Upper lobe of left lung (tissue), 6 donors: ENCODE data around the gene AIFM3. TPM values are rescaled to one million over a fixed set of nuclear protein-coding genes. Genes with fewer than 3 reads are reported as not detected.

Source experiments
- ATAC-seq, 2 donors: fragments of 200-7000 bp; cut with Tn5 transposase; one replicate each; pipeline ENCODE4 v1.9.1; 2022; ENCODE audit warnings: mild to moderate bottlenecking in 2 of 2, moderate library complexity in 2 of 2; ENCODE audit not compliant: low FRiP score in 2 of 2
- DNase-seq, 2 donors: peaks; one replicate each; pipeline ENCODE4 v3.0.0-alpha.2; 2019 to 2020
- H3K27ac ChIP-seq, 4 donors: fragments of 200-600 bp; sonication (generic); one replicate each; pipeline ENCODE4 v1.5.1; 2016 to 2019
- H3K27me3 ChIP-seq, 4 donors: fragments of 200-600 bp; sonication (generic); one replicate each; pipeline ENCODE4 v1.5.1; 2017 to 2019
- H3K36me3 ChIP-seq, 4 donors: fragments of 200-600 bp; sonication (generic); one replicate each; pipeline ENCODE4 v1.5.1; 2016 to 2019
- H3K4me1 ChIP-seq, 4 donors: fragments of 200-600 bp; sonication (generic); one replicate each; pipeline ENCODE4 v1.5.1; 2018 to 2019
- H3K4me3 ChIP-seq, 4 donors: fragments of 200-600 bp; sonication (generic); one replicate each; pipeline ENCODE4 v1.5.1; 2017 to 2019; ENCODE audit warnings: mild to moderate bottlenecking in 2 of 4, moderate library complexity in 1 of 4
- H3K9me3 ChIP-seq, 4 donors: fragments of 200-600 bp; sonication (generic); one replicate each; pipeline ENCODE4 v1.5.1; 2018 to 2019
- CTCF ChIP-seq, 6 experiments: fragments of 450-650 bp in 4 of 6; fragments of 200-600 bp in 2 of 6; sonication (generic) in 2 of 6; IDR thresholded peaks; one replicate each; pipeline ENCODE4 v1.5.1; 2016 to 2019; ENCODE audit warnings: antibody characterized with exemption in 6 of 6
- EP300 ChIP-seq, 4 donors: sonication (generic); formaldehyde crosslinking; IDR thresholded peaks; one replicate each; pipeline ENCODE4 v1.5.1; 2017; ENCODE audit warnings: antibody characterized with exemption in 4 of 4, control low read depth in 2 of 4
- POLR2A ChIP-seq, 4 donors: fragments of 450-650 bp; IDR thresholded peaks; one replicate each; pipeline ENCODE4 v1.5.1; 2016 to 2017; ENCODE audit warnings: antibody characterized with exemption in 4 of 4, mild to moderate bottlenecking in 2 of 4
- POLR2AphosphoS5 ChIP-seq, 2 donors: sonication (generic); formaldehyde crosslinking; IDR thresholded peaks; one replicate each; pipeline ENCODE4 v1.5.1; 2017; ENCODE audit warnings: antibody characterized with exemption in 2 of 2
- WGBS, 2 donors: methylation state at CpG; one replicate each; pipeline ENCODE4 v1.1.5; 2017 to 2018; 5-methylcytosine and 5-hydroxymethylcytosine counted together
- total RNA-seq, 6 donors: library from RNA; depleted of rRNA in 4 of 6; stranded (reverse); fragments of >200 nt in 4 of 6; gene quantifications; one replicate each; pipeline versions ENCODE4 v1.1.0 to v1.2.1, GENCODE V29; 2016 to 2021
- donor health status: DM: no; HTN: no; CAD: no; lungs with moderate emphysema.
- donor health status: DM: no; HTN: yes; CAD: no; lungs with severe emphysema.

Gene AIFM3
- total RNA-seq, 6 donors from 2014 or later: 4.7 to 9.4 (median 6.6) TPM

GRCh38 chr22:20978419-20978818 is 11.4 kb downstream of the AIFM3 start:
- TF ChIP-seq POLR2A (IDR thresholded peaks at IDR 0.05) (no peak), EP300 (IDR thresholded peaks at IDR 0.05) (no peak), CTCF (IDR thresholded peaks at IDR 0.05) (no peak), POLR2AphosphoS5 (IDR thresholded peaks at IDR 0.05) (no peak)
- Histone ChIP-seq H3K27me3 (no peaks in the 10 kb centered on the region), H3K4me3 (no peak overlapping the region), H3K36me3 (no peaks in the 10 kb centered on the region), H3K4me1 (peaks cover 26 to 38% (median 27%) of the 10 kb centered on the region in 4 donors), H3K27ac (no peak overlapping the region), H3K9me3 (peaks cover 0 to 9% (median 1%) of the 10 kb centered on the region in 4 donors)
- DNase-seq (no peak), ATAC-seq (no peak)
- 90 to 91% methylated on average over 2 of the region's 2 CpGs for WGBS, 2 donors

- Histone ChIP-seq H3K4me1 (peaks cover 26 to 42% (median 30%) of the 10 kb centered on the region in 4 donors), H3K9me3 (peaks cover 0 to 9% (median 1%) of the 10 kb centered on the region in 4 donors), H3K36me3 (no peaks in the 10 kb centered on the region), H3K4me3 (peak overlapping the region in 3 of 4 donors; percentile 16 to 41 (median 31)), H3K27me3 (no peaks in the 10 kb centered on the region), H3K27ac (no peak overlapping the region)
- DNase-seq (peak; percentile 89 to 91), ATAC-seq (peak; percentile 35 to 72)
- 0 to 14% methylated on average over 3 to 38 of the region's 39 CpGs for WGBS, 2 donors
- TF ChIP-seq POLR2A (IDR thresholded peaks at IDR 0.05) (no peak), EP300 (IDR thresholded peaks at IDR 0.05) (no peak), POLR2AphosphoS5 (IDR thresholded peaks at IDR 0.05) (no peak), CTCF (IDR thresholded peaks at IDR 0.05) (peak in 1 of 6 experiments; percentile 8)
Observed at GRCh38 chr22:20979243-20979809, 12.3 kb downstream of the AIFM3 start.

- Histone ChIP-seq H3K27me3 (no peaks in the 10 kb centered on the region), H3K4me3 (peak overlapping the region in 3 of 4 donors; percentile 16 to 41 (median 31)), H3K4me1 (peaks cover 26 to 42% (median 30%) of the 10 kb centered on the region in 4 donors), H3K27ac (no peak overlapping the region), H3K9me3 (peaks cover 0 to 9% (median 1%) of the 10 kb centered on the region in 4 donors), H3K36me3 (no peaks in the 10 kb centered on the region)
- TF ChIP-seq EP300 (IDR thresholded peaks at IDR 0.05) (no peak), POLR2A (IDR thresholded peaks at IDR 0.05) (no peak), POLR2AphosphoS5 (IDR thresholded peaks at IDR 0.05) (no peak), CTCF (IDR thresholded peaks at IDR 0.05) (no peak)
- 43 to 68% methylated on average over 2 to 13 of the region's 13 CpGs for WGBS, 2 donors
- DNase-seq (peak in 1 of 2 donors; percentile 54), ATAC-seq (no peak)
Observed at GRCh38 chr22:20979940-20980453, 12.9 kb downstream of the AIFM3 start.

GRCh38 chr22:20980523-20980922 is 13.5 kb downstream of the AIFM3 start:
- no peak overlapping the region for H3K4me3 ChIP-seq
- ATAC-seq: no peak
- no peaks in the 10 kb centered on the region for H3K27me3 ChIP-seq
- TF ChIP-seq POLR2A (IDR thresholded peaks at IDR 0.05) (no peak), CTCF (IDR thresholded peaks at IDR 0.05) (no peak), POLR2AphosphoS5 (IDR thresholded peaks at IDR 0.05) (no peak), EP300 (IDR thresholded peaks at IDR 0.05) (no peak)
- WGBS, 2 donors: 88 to 94% methylated on average over 4 of the region's 4 CpGs
- no peak for DNase-seq
- H3K4me1 ChIP-seq: peaks cover 26 to 42% (median 30%) of the 10 kb centered on the region in 4 donors
- H3K9me3 ChIP-seq: peaks cover 0 to 9% (median 1%) of the 10 kb centered on the region in 4 donors
- peaks cover 0 to 4% (median 2%) of the 10 kb centered on the region in 4 donors for H3K36me3 ChIP-seq
- no peak overlapping the region for H3K27ac ChIP-seq
